Neural progenitor cell (in vitro differentiated cells): Measurements from ENCODE around the gene FARP1. TPM values are rescaled to one million over a fixed set of nuclear protein-coding genes. Genes with fewer than 3 reads are reported as not detected.
A peak's percentile ranks its signal among the peaks of the same experiment; 100 is the strongest.

Experiments used
- DNase-seq: peaks from one replicate; pipeline ENCODE4 v3.0.0-alpha.2; 2016; ENCODE audit warnings: low spot score
- H2AFZ ChIP-seq: fragments of 200-600 bp; sonication (generic); replicated peaks from 2 replicates; pipeline ENCODE4 v1.6.1; 2016; ENCODE audit warnings: antibody characterized with exemption
- H3F3A ChIP-seq: fragments of 200-600 bp; sonication (generic); 2 replicates; pipeline ENCODE4 v1.6.1; 2016; ENCODE audit warnings: antibody characterized with exemption, low read depth
- H3K27ac ChIP-seq: fragments of 200-600 bp; sonication (generic); 2 replicates; pipeline ENCODE4 v1.5.1; 2016; ENCODE audit warnings: mild to moderate bottlenecking
- H3K27me3 ChIP-seq: fragments of 200-600 bp; sonication (generic); 2 replicates; pipeline ENCODE4 v1.6.1; 2016; ENCODE audit warnings: mild to moderate bottlenecking, moderate library complexity
- H3K36me3 ChIP-seq: fragments of 200-600 bp; sonication (generic); 2 replicates; pipeline ENCODE4 v1.5.1; 2016
- H3K4me1 ChIP-seq: fragments of 200-600 bp; sonication (generic); 2 replicates; pipeline ENCODE4 v1.6.1; 2016; ENCODE audit warnings: mixed run types
- H3K4me2 ChIP-seq: fragments of 200-600 bp; sonication (generic); 2 replicates; pipeline ENCODE4 v1.6.1; 2016
- H3K4me3 ChIP-seq: fragments of 200-600 bp; sonication (generic); 2 replicates; pipeline ENCODE4 v1.5.1; 2016
- H3K79me2 ChIP-seq: fragments of 200-600 bp; sonication (generic); 2 replicates; pipeline ENCODE4 v1.6.1; 2016; ENCODE audit warnings: low read depth
- H3K9ac ChIP-seq: fragments of 200-600 bp; sonication (generic); 2 replicates; pipeline ENCODE4 v1.6.1; 2016
- H3K9me3 ChIP-seq: fragments of 200-600 bp; sonication (generic); 2 replicates; pipeline ENCODE4 v1.5.1; 2016; ENCODE audit warnings: low read depth
- H4K20me1 ChIP-seq: fragments of 200-600 bp; sonication (generic); 2 replicates; pipeline ENCODE4 v1.6.1; 2016; ENCODE audit warnings: low read depth
- H3K27ac Mint-ChIP-seq: 3 replicates; pipeline ENCODE4 v1.8.0; 2021; ENCODE audit warnings: mixed read lengths
- H3K27me3 Mint-ChIP-seq: 2 replicates; pipeline ENCODE4 v1.8.0; 2022; ENCODE audit warnings: low read depth, mild to moderate bottlenecking, inconsistent platforms, moderate library complexity, mixed read lengths; ENCODE audit not compliant: insufficient read depth
- H3K36me3 Mint-ChIP-seq: 3 replicates; pipeline ENCODE4 v1.8.0; 2021; ENCODE audit warnings: mixed read lengths
- H3K4me1 Mint-ChIP-seq: 3 replicates; pipeline ENCODE4 v1.8.0; 2021; ENCODE audit warnings: mixed read lengths
- H3K4me3 Mint-ChIP-seq: 3 replicates; pipeline ENCODE4 v1.8.0; 2021; ENCODE audit warnings: mild to moderate bottlenecking, moderate library complexity, mixed read lengths
- H3K9me3 Mint-ChIP-seq: 3 replicates; pipeline ENCODE4 v1.8.0; 2020; ENCODE audit warnings: mixed read lengths
- CTCF ChIP-seq: fragments of 200-600 bp; sonication (generic); IDR thresholded peaks from 2 replicates; pipeline ENCODE4 v1.5.1; 2017; ENCODE audit warnings: antibody characterized with exemption, mild to moderate bottlenecking
- EZH2 ChIP-seq: fragments of 200-600 bp; sonication (generic); IDR thresholded peaks from 2 replicates; pipeline ENCODE4 v1.6.1; 2017; ENCODE audit warnings: antibody characterized with exemption, mild to moderate bottlenecking, moderate library complexity
- EZH2phosphoT487 ChIP-seq: fragments of 200-600 bp; sonication (generic); IDR thresholded peaks from 2 replicates; pipeline ENCODE4 v1.6.1; 2017; ENCODE audit warnings: antibody characterized with exemption
- total RNA-seq: library from RNA; depleted of rRNA; stranded (reverse); fragments of >200 nt; gene quantifications from 2 replicates; pipeline ENCODE4 v1.2.3, GENCODE V29; 2015; ENCODE audit warnings: low replicate concordance

FARP1 gene
- 52.9 and 78.0 TPM in 2 replicates for total RNA-seq

GRCh38 chr13:98142380-98143156 lies at the start of gene FARP1:
TSS of gene FARP1 (plus strand) at chr13:98143094. CDS start at chr13:98213243, 70,149 bp downstream.
- peaks cover 42% of the 10 kb centered on the region for H3K79me2 ChIP-seq
- H3K9me3 ChIP-seq = no peaks in the 10 kb centered on the region
- peaks cover 38% of the 10 kb centered on the region for H3K4me1 ChIP-seq
- peaks cover 38% of the 10 kb centered on the region for H4K20me1 ChIP-seq
- Mint-ChIP-seq H3K27ac (peak within 1 kb of the TSS; percentile 90), H3K4me3 (peak within 1 kb of the TSS; percentile 96), H3K4me1 (peaks cover 46% of the 10 kb centered on the region), H3K36me3 (no peaks in the 10 kb centered on the region), H3K9me3 (no peaks in the 10 kb centered on the region), H3K27me3 (peaks cover 2% of the 10 kb centered on the region)
- peak within 1 kb of the TSS; percentile 90 for H2AFZ ChIP-seq
- H3K9ac ChIP-seq = peak within 1 kb of the TSS; percentile 43
- TF ChIP-seq EZH2phosphoT487 (no peak), CTCF (peak; percentile 32), EZH2 (no peak)
- peak; percentile 94 for DNase-seq
- no peaks in the 10 kb centered on the region for H3K36me3 ChIP-seq
- peak within 1 kb of the TSS; percentile 32 for H3K27ac ChIP-seq
- peak within 1 kb of the TSS; percentile 98 for H3K4me3 ChIP-seq
- peaks cover 23% of the 10 kb centered on the region for H3K27me3 ChIP-seq
- H3F3A ChIP-seq = peaks cover 53% of the 10 kb centered on the region
- peak within 1 kb of the TSS; percentile 98 for H3K4me2 ChIP-seq

GRCh38 chr13:98094678-98095266 lies 48.1 kb upstream of the FARP1 start:
- H3K9me3 ChIP-seq = no peaks in the 10 kb centered on the region
- TF ChIP-seq EZH2phosphoT487 = no peak
- H3K9me3 Mint-ChIP-seq = peaks cover 30% of the 10 kb centered on the region
- no peak overlapping the region for H3K4me3 ChIP-seq
- no peak overlapping the region for H3K27ac Mint-ChIP-seq
- no peak overlapping the region for H3K9ac ChIP-seq
- no peak overlapping the region for H3K4me2 ChIP-seq
- no peaks in the 10 kb centered on the region for H3K79me2 ChIP-seq
- H4K20me1 ChIP-seq = no peaks in the 10 kb centered on the region
- peaks cover 13% of the 10 kb centered on the region for H3K4me1 ChIP-seq
- DNase-seq = no peak
- peaks cover 5% of the 10 kb centered on the region for H3K4me1 Mint-ChIP-seq
- H3K27me3 ChIP-seq = no peaks in the 10 kb centered on the region
- H3K4me3 Mint-ChIP-seq = no peak overlapping the region
- H3F3A ChIP-seq = peaks cover 20% of the 10 kb centered on the region
- no peaks in the 10 kb centered on the region for H3K36me3 ChIP-seq
- no peak overlapping the region for H3K27ac ChIP-seq
- peaks cover 3% of the 10 kb centered on the region for H3K36me3 Mint-ChIP-seq
- H3K27me3 Mint-ChIP-seq = peaks cover 3% of the 10 kb centered on the region
- no peak overlapping the region for H2AFZ ChIP-seq

GRCh38 chr13:98096059-98096458 lies 46.8 kb upstream of the FARP1 start:
- peaks cover 28% of the 10 kb centered on the region for H3K9me3 Mint-ChIP-seq
- no peak for DNase-seq
- Histone ChIP-seq H3K9me3 (no peaks in the 10 kb centered on the region), H3K4me3 (no peak overlapping the region), H3K36me3 (no peaks in the 10 kb centered on the region), H4K20me1 (no peaks in the 10 kb centered on the region), H3K27me3 (no peaks in the 10 kb centered on the region), H2AFZ (no peak overlapping the region), H3K27ac (no peak overlapping the region), H3K4me2 (no peak overlapping the region), H3K79me2 (no peaks in the 10 kb centered on the region), H3K4me1 (peaks cover 13% of the 10 kb centered on the region), H3F3A (peaks cover 20% of the 10 kb centered on the region), H3K9ac (no peak overlapping the region)
- no peak for TF ChIP-seq CTCF
- TF ChIP-seq EZH2 = no peak
- TF ChIP-seq EZH2phosphoT487 = no peak
- H3K4me1 Mint-ChIP-seq = peaks cover 5% of the 10 kb centered on the region
- H3K36me3 Mint-ChIP-seq = peaks cover 3% of the 10 kb centered on the region
- H3K27me3 Mint-ChIP-seq = peaks cover 3% of the 10 kb centered on the region
- H3K27ac Mint-ChIP-seq = no peak overlapping the region
- no peak overlapping the region for H3K4me3 Mint-ChIP-seq

GRCh38 chr13:98097749-98098148 lies 45.1 kb upstream of the FARP1 start:
- Mint-ChIP-seq H3K9me3 (peaks cover 21% of the 10 kb centered on the region), H3K4me3 (no peak overlapping the region), H3K4me1 (peaks cover 5% of the 10 kb centered on the region), H3K36me3 (peaks cover 3% of the 10 kb centered on the region), H3K27me3 (peaks cover 3% of the 10 kb centered on the region), H3K27ac (no peak overlapping the region)
- Histone ChIP-seq H3F3A (peaks cover 20% of the 10 kb centered on the region), H3K9me3 (no peaks in the 10 kb centered on the region), H3K36me3 (no peaks in the 10 kb centered on the region), H4K20me1 (no peaks in the 10 kb centered on the region), H3K4me1 (peaks cover 13% of the 10 kb centered on the region), H3K79me2 (no peaks in the 10 kb centered on the region), H2AFZ (peak overlapping the region; percentile 53), H3K27me3 (no peaks in the 10 kb centered on the region), H3K9ac (no peak overlapping the region), H3K27ac (peak overlapping the region; percentile 92), H3K4me3 (no peak overlapping the region), H3K4me2 (peak overlapping the region; percentile 49)
- peak; percentile 67 for DNase-seq
- TF ChIP-seq CTCF (no peak), EZH2phosphoT487 (no peak), EZH2 (no peak)
